ENCODE results near the gene MLLT6.

Gene MLLT6

GRCh38 chr17:38671939-38672720 is 32.9 kb upstream of the MLLT6 start:
- no peak for TF ChIP-seq CTCF (IDR thresholded peaks at IDR 0.05; ENCODE audit: extremely low read depth, insufficient read depth, missing control alignments)
- in situ Hi-C loops (cut with MboI; ENCODE audit: low pct_unique_long_range_greater_than_20kb, low sequenced_read_pairs, unreplicated experiment) = no loop called here
- no peak for DNase-seq (ENCODE audit: low spot score)

GRCh38 chr17:38672788-38673706 is 32.0 kb upstream of the MLLT6 start:
- in situ Hi-C loops (cut with MboI; ENCODE audit: low pct_unique_long_range_greater_than_20kb, low sequenced_read_pairs, unreplicated experiment) = no loop called here

DNA sequence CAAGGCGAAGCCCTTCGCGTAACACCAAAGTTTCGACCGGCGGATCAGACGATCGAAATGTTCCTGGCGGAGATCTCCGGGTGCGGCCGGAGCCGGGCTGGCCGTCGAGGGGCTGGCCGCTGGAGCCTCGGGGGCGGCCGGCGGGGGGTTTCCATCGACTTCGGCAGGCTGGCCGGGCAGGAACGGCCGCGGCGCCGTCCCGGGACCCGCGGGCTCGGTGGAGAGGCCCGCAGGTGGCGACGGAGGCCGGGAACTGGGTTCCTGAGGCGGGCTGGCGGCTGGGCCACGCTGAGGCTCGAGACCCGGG is 31.4 kb upstream of the MLLT6 start:
- peak; percentile 33 for TF ChIP-seq CTCF (IDR thresholded peaks at IDR 0.05; ENCODE audit: extremely low read depth, insufficient read depth, missing control alignments)
- peak; percentile 49 for DNase-seq (ENCODE audit: low spot score)
- in situ Hi-C loops (cut with MboI; ENCODE audit: low pct_unique_long_range_greater_than_20kb, low sequenced_read_pairs, unreplicated experiment) = no loop called here

More at GRCh38 chr17:38672788-38673706, 32.0 kb upstream of the MLLT6 start:
- TF ChIP-seq CTCF (IDR thresholded peaks at IDR 0.05; ENCODE audit: extremely low read depth, insufficient read depth, missing control alignments) = no peak
- no peak for DNase-seq (ENCODE audit: low spot score)

- no peak for DNase-seq (ENCODE audit: low spot score)
- in situ Hi-C loops (cut with MboI; ENCODE audit: low pct_unique_long_range_greater_than_20kb, low sequenced_read_pairs, unreplicated experiment) = no loop called here
- TF ChIP-seq CTCF (IDR thresholded peaks at IDR 0.05; ENCODE audit: extremely low read depth, insufficient read depth, missing control alignments) = peak; percentile 30
Observed at GRCh38 chr17:38674014-38674748, 30.9 kb upstream of the MLLT6 start.

- in situ Hi-C loops (cut with MboI; ENCODE audit: low pct_unique_long_range_greater_than_20kb, low sequenced_read_pairs, unreplicated experiment) = loop anchor here (5.0 kb wide), 1 partner anchor 62 kb away; no protein-coding TSS in a partner anchor
- no peak for TF ChIP-seq CTCF (IDR thresholded peaks at IDR 0.05; ENCODE audit: extremely low read depth, insufficient read depth, missing control alignments)
- peak; percentile 96 for DNase-seq (ENCODE audit: low spot score)
Observed at GRCh38 chr17:38674749-38675615, 30.1 kb upstream of the MLLT6 start, which contains the start of gene EPOP. TSS of gene EPOP (minus strand) at chr17:38674957. CDS start at chr17:38674495, 462 bp downstream.

Data from GM13977 (cell line).